Astrocyte (in vitro differentiated cells and primary cell): ENCODE results near the gene VAT1L. TPM values are rescaled to one million over a fixed set of nuclear protein-coding genes. Genes with fewer than 3 reads are reported as not detected.

Experiments
- DNase-seq: peaks from one replicate; pipeline ENCODE4 v3.0.0-alpha.2; 2010; ENCODE audit warnings: low read depth
- FAIRE-seq: peaks from 2 replicates; lab custom pipeline; 2011; peaks lifted over from hg19 to GRCh38; lab: Jason Lieb, UNC
- H2AFZ ChIP-seq: 2 replicates; pipeline ENCODE4 v1.6.0; 2012; ENCODE audit warnings: low read depth, low read length, inconsistent platforms
- H3K27ac ChIP-seq: 2 replicates; pipeline ENCODE4 v1.5.1; 2011; ENCODE audit warnings: low read depth, low read length, inconsistent platforms
- H3K27me3 ChIP-seq: 2 replicates; pipeline ENCODE4 v1.6.0; 2011; ENCODE audit warnings: low read length, inconsistent platforms; ENCODE audit not compliant: insufficient read depth
- H3K36me3 ChIP-seq: 2 replicates; pipeline ENCODE4 v1.5.1; 2011; ENCODE audit warnings: low read length, inconsistent platforms; ENCODE audit not compliant: insufficient read depth
- H3K4me1 ChIP-seq: 2 replicates; pipeline ENCODE4 v1.5.1; 2011; ENCODE audit warnings: low read length, inconsistent platforms; ENCODE audit not compliant: insufficient read depth
- H3K4me2 ChIP-seq: 2 replicates; pipeline ENCODE4 v1.6.0; 2012; ENCODE audit warnings: low read length, inconsistent platforms
- H3K4me3 ChIP-seq: 2 replicates; pipeline ENCODE4 v1.5.1; 2011; ENCODE audit warnings: low read depth, mild to moderate bottlenecking, low read length, inconsistent platforms; ENCODE audit not compliant: insufficient read depth
- H3K79me2 ChIP-seq: 2 replicates; pipeline ENCODE4 v1.6.0; 2012; ENCODE audit warnings: mild to moderate bottlenecking, low read length, inconsistent platforms; ENCODE audit not compliant: insufficient read depth
- H3K9ac ChIP-seq: 2 replicates; pipeline ENCODE4 v1.6.0; 2012; ENCODE audit warnings: mild to moderate bottlenecking, low read length, inconsistent platforms
- H3K9me3 ChIP-seq: 2 replicates; pipeline ENCODE4 v1.5.1; 2012; ENCODE audit warnings: low read depth, mild to moderate bottlenecking, low read length, inconsistent platforms; ENCODE audit not compliant: insufficient read depth
- H4K20me1 ChIP-seq: 2 replicates; pipeline ENCODE4 v1.6.0; 2012; ENCODE audit warnings: low read length, inconsistent platforms; ENCODE audit not compliant: insufficient read depth
- H3K27ac Mint-ChIP-seq: one replicate; pipeline ENCODE4 v1.8.0; 2021; ENCODE audit warnings: mild to moderate bottlenecking, mixed read lengths; ENCODE audit not compliant: unreplicated experiment
- H3K27me3 Mint-ChIP-seq: one replicate; pipeline ENCODE4 v1.8.0; 2021; ENCODE audit warnings: low read depth, mixed read lengths; ENCODE audit not compliant: unreplicated experiment
- H3K36me3 Mint-ChIP-seq: one replicate; pipeline ENCODE4 v1.8.0; 2021; ENCODE audit warnings: low read depth, mixed read lengths; ENCODE audit not compliant: unreplicated experiment
- H3K4me1 Mint-ChIP-seq: one replicate; pipeline ENCODE4 v1.8.0; 2021; ENCODE audit warnings: low read depth, mixed read lengths; ENCODE audit not compliant: unreplicated experiment
- H3K4me3 Mint-ChIP-seq: one replicate; pipeline ENCODE4 v1.8.0; 2021; ENCODE audit warnings: mild to moderate bottlenecking, moderate library complexity, mixed read lengths; ENCODE audit not compliant: unreplicated experiment
- H3K9me3 Mint-ChIP-seq: one replicate; pipeline ENCODE4 v1.8.0; 2021; ENCODE audit warnings: mild to moderate bottlenecking, mixed read lengths; ENCODE audit not compliant: unreplicated experiment
- CTCF ChIP-seq: IDR thresholded peaks from 2 replicates; pipeline ENCODE4 v1.5.1; 2011; ENCODE audit warnings: low read depth, mild to moderate bottlenecking, inconsistent platforms, low read length, moderate library complexity; ENCODE audit not compliant: insufficient read depth
- EZH2 ChIP-seq: IDR thresholded peaks from 2 replicates; pipeline ENCODE4 v1.6.1; 2012; ENCODE audit warnings: mild to moderate bottlenecking, low read length, inconsistent platforms; ENCODE audit not compliant: insufficient read depth
- total RNA-seq: library from RNA; stranded (reverse); gene quantifications from 2 replicates; pipeline ENCODE4 v1.2.1, GENCODE V29; 2021

The VAT1L gene
- total RNA-seq, 1 donor from 2014 or later = 3.3 TPM

DNA sequence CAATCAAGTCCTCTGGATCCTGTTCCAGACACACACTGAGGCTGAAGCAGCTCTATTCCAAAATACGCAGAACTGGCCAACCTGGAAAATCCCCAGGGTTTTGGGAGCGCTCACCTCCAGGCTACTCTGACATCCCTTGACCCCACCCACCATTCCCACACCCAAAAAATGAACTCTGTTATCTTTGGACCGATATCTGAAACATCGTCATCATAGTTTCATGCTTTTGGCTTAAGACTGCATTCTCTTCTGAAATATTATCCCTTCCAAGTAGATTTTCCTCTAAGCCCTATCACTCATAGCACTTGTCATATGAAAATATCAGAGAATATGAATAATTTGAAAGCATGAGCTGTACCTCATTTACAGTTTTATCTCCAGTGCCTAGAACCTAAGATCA lies 34.7 kb downstream of the VAT1L start:
- FAIRE-seq = no peak
- Mint-ChIP-seq H3K9me3 (no peaks in the 10 kb centered on the region), H3K4me3 (no peak overlapping the region), H3K4me1 (no peaks in the 10 kb centered on the region), H3K27ac (no peak overlapping the region), H3K27me3 (peaks cover 15% of the 10 kb centered on the region), H3K36me3 (no peaks in the 10 kb centered on the region)
- Histone ChIP-seq H3K27me3 (no peaks in the 10 kb centered on the region), H3K4me1 (no peaks in the 10 kb centered on the region), H2AFZ (no peak overlapping the region), H3K9ac (no peak overlapping the region), H3K4me3 (no peak overlapping the region), H3K79me2 (no peaks in the 10 kb centered on the region), H3K36me3 (peaks cover 8% of the 10 kb centered on the region), H3K4me2 (no peak overlapping the region), H3K27ac (no peak overlapping the region), H4K20me1 (no peaks in the 10 kb centered on the region), H3K9me3 (no peaks in the 10 kb centered on the region)
- no peak for DNase-seq
- no peak for TF ChIP-seq EZH2
- no peak for TF ChIP-seq CTCF

- H3K9me3 Mint-ChIP-seq = no peaks in the 10 kb centered on the region
- FAIRE-seq (no peak), DNase-seq (no peak)
- Histone ChIP-seq H3K4me3 (no peak overlapping the region), H3K4me1 (no peaks in the 10 kb centered on the region), H3K36me3 (peaks cover 2% of the 10 kb centered on the region), H3K79me2 (no peaks in the 10 kb centered on the region), H4K20me1 (no peaks in the 10 kb centered on the region), H2AFZ (no peak overlapping the region), H3K9ac (no peak overlapping the region), H3K4me2 (no peak overlapping the region), H3K27ac (no peak overlapping the region), H3K9me3 (no peaks in the 10 kb centered on the region), H3K27me3 (no peaks in the 10 kb centered on the region)
- no peaks in the 10 kb centered on the region for H3K4me1 Mint-ChIP-seq
- no peak overlapping the region for H3K27ac Mint-ChIP-seq
- TF ChIP-seq CTCF (no peak), EZH2 (no peak)
- H3K27me3 Mint-ChIP-seq = peaks cover 19% of the 10 kb centered on the region
- H3K36me3 Mint-ChIP-seq = no peaks in the 10 kb centered on the region
- no peak overlapping the region for H3K4me3 Mint-ChIP-seq
Observed at GRCh38 chr16:77825196-77825595, 36.8 kb downstream of the VAT1L start.

DNA sequence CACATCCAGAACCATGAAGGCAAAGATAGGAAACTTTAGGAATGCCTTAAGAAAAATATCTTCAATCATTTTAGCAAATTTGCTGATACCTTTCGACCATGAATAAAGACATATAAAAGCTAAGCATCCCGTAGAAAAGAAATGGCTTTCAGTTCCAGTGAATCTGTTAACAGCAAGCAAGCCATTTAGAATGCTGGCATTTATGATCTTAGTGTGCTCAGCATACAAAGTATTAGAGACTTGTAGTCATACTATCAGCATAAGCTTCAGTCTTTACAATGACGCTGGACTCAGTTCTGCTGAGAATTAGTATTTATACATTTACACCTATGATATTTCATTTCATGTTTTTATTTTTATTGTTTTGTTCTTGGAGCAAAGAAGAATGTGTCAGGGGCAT lies 38.7 kb downstream of the VAT1L start:
- Histone ChIP-seq H3K79me2 (no peaks in the 10 kb centered on the region), H4K20me1 (no peaks in the 10 kb centered on the region), H3K9me3 (no peaks in the 10 kb centered on the region), H3K27ac (no peak overlapping the region), H3K9ac (no peak overlapping the region), H2AFZ (no peak overlapping the region), H3K4me2 (no peak overlapping the region), H3K4me1 (no peaks in the 10 kb centered on the region), H3K4me3 (no peak overlapping the region), H3K36me3 (no peaks in the 10 kb centered on the region), H3K27me3 (no peaks in the 10 kb centered on the region)
- Mint-ChIP-seq H3K4me1 (no peaks in the 10 kb centered on the region), H3K4me3 (no peak overlapping the region), H3K9me3 (no peaks in the 10 kb centered on the region), H3K36me3 (no peaks in the 10 kb centered on the region), H3K27ac (no peak overlapping the region), H3K27me3 (peaks cover 7% of the 10 kb centered on the region)
- TF ChIP-seq EZH2 (no peak), CTCF (no peak)
- DNase-seq (no peak), FAIRE-seq (no peak)
